HEK293 (cell line): Measurements from ENCODE around the gene NHEJ1.

Experiments
- ATF2 ChIP-seq: fragments of 450-650 bp; formaldehyde crosslinking; IDR thresholded peaks from 2 replicates; pipeline ENCODE4 v1.5.1; 2016; ENCODE audit warnings: missing biosample characterization, missing genetic modification characterization, low read depth
- CTCF ChIP-seq: fragments of 450-650 bp; formaldehyde crosslinking; IDR thresholded peaks from 2 replicates; pipeline ENCODE4 v1.5.1; 2016; ENCODE audit warnings: missing biosample characterization, missing genetic modification characterization
- REST ChIP-seq: fragments of 450-650 bp; formaldehyde crosslinking; IDR thresholded peaks from 2 replicates; pipeline ENCODE4 v1.5.1; 2016; ENCODE audit warnings: missing biosample characterization, missing genetic modification characterization
- ZNF362 ChIP-seq: fragments of 450-650 bp; formaldehyde crosslinking; IDR thresholded peaks from 2 replicates; pipeline ENCODE4 v1.5.1; 2016; ENCODE audit warnings: missing biosample characterization, missing genetic modification characterization
- ZNF558 ChIP-seq: fragments of 450-650 bp; formaldehyde crosslinking; IDR thresholded peaks from 2 replicates; pipeline ENCODE4 v1.5.1; 2016; ENCODE audit warnings: missing biosample characterization, missing genetic modification characterization

DNA sequence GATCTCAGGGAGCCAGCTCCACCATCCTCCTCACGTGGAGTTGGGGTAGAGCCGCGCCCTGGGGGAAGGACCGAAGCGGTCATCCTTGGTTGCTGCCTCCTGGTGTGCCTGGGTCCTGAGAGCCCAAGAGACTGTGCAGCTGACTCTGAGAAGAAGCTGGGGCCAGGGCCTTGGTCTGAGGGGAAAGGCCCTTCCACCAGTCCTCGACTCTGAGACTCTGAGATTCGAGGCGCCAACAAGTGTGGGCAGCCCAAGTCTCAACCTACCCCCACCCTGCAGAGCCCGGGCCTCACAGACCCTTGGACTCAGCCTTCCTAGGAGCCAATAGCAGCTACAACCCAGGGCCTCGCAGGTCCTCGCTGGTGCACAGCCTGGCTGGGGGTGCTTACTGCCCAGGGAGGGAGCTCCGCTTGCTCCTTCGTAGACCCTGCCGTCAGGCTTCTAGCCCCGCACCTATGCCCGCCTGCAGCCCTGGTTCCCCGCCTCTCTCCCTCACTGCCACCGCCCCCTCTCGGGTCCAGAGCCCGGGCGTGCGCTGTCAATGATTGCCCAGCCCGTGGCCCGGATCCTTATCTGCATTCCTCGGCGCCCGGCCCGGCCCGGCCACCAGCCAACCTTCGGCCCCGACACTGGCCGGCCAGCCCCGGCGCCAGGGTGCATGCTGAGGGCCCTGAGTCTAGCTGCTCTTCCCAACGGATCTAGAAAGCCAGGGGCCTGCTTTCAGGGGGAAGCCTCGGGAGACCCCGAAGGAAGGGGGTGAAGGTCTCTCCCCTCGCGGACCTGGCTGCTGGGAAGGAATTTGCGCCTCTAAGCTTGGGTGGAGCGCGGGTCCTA is 101.9 kb downstream of the NHEJ1 start:
- TF ChIP-seq ZNF362 (tag by site-specific recombination) (no peak), ATF2 (tag by site-specific recombination) (no peak), CTCF (tag by site-specific recombination) (no peak), ZNF558 (tag by site-specific recombination) (no peak), REST (tag by site-specific recombination) (no peak)
